Endothelial cell of umbilical vein (primary cell): ENCODE measurements around the gene SLC11A2. TPM values are rescaled to one million over a fixed set of nuclear protein-coding genes. Genes with fewer than 3 reads are reported as not detected.
"Not testable (repeated sequence)": the region's sequence is repeated elsewhere in the genome, so short reads cannot be mapped to it uniquely, and the experiment has no call there.

ENCODE experiments used
- BruUV-seq: library from RNA; stranded (reverse); fragments of 400-500 nt; replicated peaks from 2 replicates; lab custom pipeline; 2021; lab: Mats Ljungman, UMichigan
- CTCF ChIA-PET: fragments of 300-600, 350-600 bp; sonication (Branson Sonifier 250); formaldehyde crosslinking; loops from one replicate; lab custom pipeline; 2021; ENCODE audit warnings: antibody characterized with exemption, inconsistent platforms; lab: Charles Lee
- POLR2A ChIA-PET: fragments of 300-600, 350-600 bp; sonication (Branson Sonifier 250); formaldehyde crosslinking; loops from one replicate; lab custom pipeline; 2021; ENCODE audit warnings: antibody characterized with exemption, inconsistent platforms; lab: Charles Lee
- DNase-seq: peaks from one replicate; pipeline ENCODE4 v3.0.0-alpha.2; 2011; ENCODE audit warnings: low read depth, low spot score
- FAIRE-seq: peaks from 2 replicates; lab custom pipeline; 2011; peaks lifted over from hg19 to GRCh38; lab: Jason Lieb, UNC
- H2AFZ ChIP-seq: 2 replicates; pipeline ENCODE4 v1.6.0; 2012; ENCODE audit warnings: low read depth, low read length, control low read depth, inconsistent platforms
- H3K27ac ChIP-seq: 2 replicates; pipeline ENCODE4 v1.5.1; 2011; ENCODE audit warnings: low read depth, mild to moderate bottlenecking, control low read depth, low read length, moderate library complexity; ENCODE audit not compliant: insufficient read depth
- H3K27me3 ChIP-seq, 2 experiments: 2 replicates each; pipeline versions ENCODE4 v1.6.0 to v1.6.1; 2011; ENCODE audit warnings: low read length in 2 of 2, mixed read lengths in 1 of 2; ENCODE audit not compliant: control insufficient read depth in 2 of 2, insufficient read depth in 2 of 2
- H3K36me3 ChIP-seq, 2 experiments: 2 replicates in 1 of 2; 3 replicates in 1 of 2; pipeline ENCODE4 v1.5.1; 2011; ENCODE audit warnings: low read length in 2 of 2, mild to moderate bottlenecking in 1 of 2, moderate library complexity in 1 of 2; ENCODE audit not compliant: control insufficient read depth in 2 of 2, insufficient read depth in 2 of 2; ENCODE audit errors: extremely low read depth in 1 of 2
- H3K4me1 ChIP-seq: 3 replicates; pipeline ENCODE4 v1.5.1; 2011; ENCODE audit warnings: mild to moderate bottlenecking, low read length; ENCODE audit not compliant: control insufficient read depth, insufficient read depth; ENCODE audit errors: extremely low read depth
- H3K4me2 ChIP-seq: 2 replicates; pipeline ENCODE4 v1.6.1; 2011; ENCODE audit warnings: low read length, control low read depth, mixed read lengths; ENCODE audit not compliant: insufficient read depth
- H3K4me3 ChIP-seq, 3 experiments: fragments of 200-600 bp in 1 of 3; sonication (generic), shearing (Covaris generic) in 1 of 3; replicated peaks in 1 of 3; 2 replicates each; pipeline ENCODE4 v1.5.1; 2011 to 2016; ENCODE audit warnings: control low read depth in 3 of 3, low read length in 3 of 3, mild to moderate bottlenecking in 2 of 3, inconsistent platforms in 1 of 3, low read depth in 1 of 3, moderate library complexity in 1 of 3; ENCODE audit not compliant: insufficient read depth in 1 of 3
- H3K79me2 ChIP-seq: 2 replicates; pipeline ENCODE4 v1.6.0; 2012; ENCODE audit warnings: low read length, inconsistent platforms; ENCODE audit not compliant: control insufficient read depth, insufficient read depth
- H3K9ac ChIP-seq: replicated peaks from 2 replicates; pipeline ENCODE3; 2011; ENCODE audit warnings: low read length, control low read depth; ENCODE audit not compliant: insufficient read depth; ENCODE audit errors: extremely low read depth
- H3K9me1 ChIP-seq: replicated peaks from 3 replicates; pipeline ENCODE4 v1.6.0; 2011; ENCODE audit warnings: mild to moderate bottlenecking, low read length; ENCODE audit not compliant: control insufficient read depth, insufficient read depth; ENCODE audit errors: extremely low read depth
- H3K9me3 ChIP-seq: replicated peaks from 2 replicates; pipeline ENCODE4 v1.5.1; 2012; ENCODE audit warnings: low read length, inconsistent platforms; ENCODE audit not compliant: control insufficient read depth, insufficient read depth
- H4K20me1 ChIP-seq: replicated peaks from 2 replicates; pipeline ENCODE3; 2011; ENCODE audit warnings: mild to moderate bottlenecking, low read length; ENCODE audit not compliant: control insufficient read depth, insufficient read depth; ENCODE audit errors: extremely low read depth
- EZH2 ChIP-seq: IDR thresholded peaks from 2 replicates; pipeline ENCODE4 v1.6.1; 2012; ENCODE audit warnings: borderline replicate concordance, low read depth, mild to moderate bottlenecking, moderate library complexity, low read length, inconsistent platforms; ENCODE audit not compliant: severe bottlenecking
- FOS ChIP-seq: IDR thresholded peaks from 2 replicates; pipeline ENCODE4 v1.6.1; 2011; ENCODE audit warnings: mild to moderate bottlenecking, low read length, moderate library complexity, borderline replicate concordance; ENCODE audit not compliant: insufficient read depth
- MYC ChIP-seq: IDR thresholded peaks from one replicate; pipeline ENCODE4 v1.6.1; 2011; ENCODE audit warnings: mild to moderate bottlenecking, low read depth, low read length
- POLR2A ChIP-seq: IDR thresholded peaks from 2 replicates; pipeline ENCODE4 v1.6.1; 2012; ENCODE audit warnings: low read depth, mild to moderate bottlenecking, control low read depth, low read length
- POLR2AphosphoS5 ChIP-seq: IDR thresholded peaks from 2 replicates; pipeline ENCODE4 v1.6.1; 2012; ENCODE audit warnings: low read depth, mild to moderate bottlenecking, control low read depth, low read length, moderate library complexity; ENCODE audit not compliant: insufficient read depth
- dilution Hi-C: fragments of 300-500 bp; cut with MboI; formaldehyde crosslinking; loops from one replicate; pipeline ENCODE4 v1.15.0; 2019; ENCODE audit warnings: low sequenced_read_pairs; ENCODE audit not compliant: extremely low pct_ligation_motif_present
- intact Hi-C: fragments of 100-400 bp; cut with micrococcal nuclease; formaldehyde crosslinking; loops from one replicate; pipeline ENCODE4 v1.10.0; 2022
- polyA plus RNA-seq, 4 experiments: library from polyadenylated mRNA; depleted of rRNA in 3 of 4; stranded (reverse) in 3 of 4; unstranded in 1 of 4; fragments of >200 nt; gene quantifications; 2 replicates each; pipeline versions ENCODE4 v1.2.1 to v1.2.3, GENCODE V29; 2011 to 2012; ENCODE audit warnings: missing spikeins in 1 of 4
- total RNA-seq: library from RNA; stranded (reverse); gene quantifications from 2 replicates; pipeline ENCODE4 v1.2.3, GENCODE V29; 2021

The SLC11A2 gene
- total and polyA plus RNA-seq, 2 donors (not counting 3 experiments of a cell fraction or from before 2014, with no cell fraction given), result 47.5 to 56.4 TPM

DNA sequence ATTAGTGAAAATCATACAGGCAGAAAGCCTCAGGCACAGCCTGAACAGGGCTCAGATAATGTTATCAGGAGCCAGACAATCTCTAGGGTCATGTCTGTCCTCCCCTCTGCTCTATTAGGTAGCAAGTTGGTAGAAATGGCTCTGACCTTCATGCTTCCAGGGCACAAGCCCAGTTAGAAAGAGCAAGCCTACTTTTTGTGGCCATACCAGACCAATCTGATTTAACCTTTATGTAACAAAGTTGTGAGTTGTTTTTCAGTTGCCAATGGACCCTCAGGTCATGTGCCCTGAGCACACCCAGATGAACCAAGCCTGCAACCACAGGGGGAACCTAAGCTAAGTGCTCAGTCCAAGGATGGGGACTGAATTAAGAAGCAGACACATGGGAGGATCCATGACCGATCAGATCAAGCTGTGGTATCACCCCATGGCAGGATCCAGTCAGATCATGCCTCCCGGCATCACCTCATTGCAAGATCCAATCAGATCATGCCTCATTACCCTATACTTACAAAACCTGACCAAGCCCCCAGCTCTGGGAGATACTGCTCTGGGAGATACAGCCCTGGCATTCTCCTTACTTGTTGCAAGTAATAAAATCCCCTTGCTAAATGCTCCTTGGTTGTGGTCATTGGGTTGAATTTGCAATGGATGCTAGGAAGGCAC, 92.6 kb downstream of the SLC11A2 start:
- no peak for FAIRE-seq
- dilution Hi-C loops, result no loop called here

DNA sequence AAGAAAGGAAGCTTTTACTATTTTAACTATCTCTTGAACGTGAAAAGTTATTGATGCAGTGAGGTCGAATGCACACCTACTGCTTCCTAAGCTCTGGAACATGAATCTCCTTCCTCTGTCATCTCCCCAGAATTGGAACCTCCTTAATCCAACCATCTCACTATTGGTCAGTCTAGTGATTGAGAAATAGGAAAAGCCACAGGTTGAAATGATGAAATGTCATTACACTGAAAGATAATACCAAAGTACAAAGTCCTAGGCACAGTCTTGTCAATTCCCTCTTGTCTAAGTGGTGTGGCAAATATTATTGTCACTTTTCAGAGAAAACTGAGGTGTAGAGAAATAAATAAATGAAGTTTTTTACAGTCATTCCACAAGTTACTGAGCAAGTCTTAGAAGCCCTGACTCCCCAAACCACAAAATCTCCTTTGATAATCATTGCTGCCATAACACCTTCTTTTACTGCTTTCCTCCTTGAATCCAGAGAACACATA, 93.3 kb downstream of the SLC11A2 start:
- Histone ChIP-seq H3K27me3 (no peaks in the 10 kb centered on the region), H3K9me1 (no peaks in the 10 kb centered on the region), H3K27ac (no peak overlapping the region), H2AFZ (no peak overlapping the region), H4K20me1 (no peaks in the 10 kb centered on the region), H3K36me3 (peaks cover 0 to 3% of the 10 kb centered on the region in 2 experiments), H3K4me3 (no peak overlapping the region), H3K4me1 (no peaks in the 10 kb centered on the region), H3K4me2 (no peak overlapping the region), H3K79me2 (no peaks in the 10 kb centered on the region), H3K9me3 (no peaks in the 10 kb centered on the region), H3K9ac (no peak overlapping the region)
- TF ChIP-seq MYC, result no peak
- TF ChIP-seq FOS, result no peak
- TF ChIP-seq POLR2A, result no peak
- TF ChIP-seq POLR2AphosphoS5, result no peak
- FAIRE-seq, result no peak
- DNase-seq, result no peak
- ChIA-PET POLR2A (no interaction called here), CTCF (no interaction called here)
- dilution Hi-C loops, result no loop called here
- no TSS peak for BruUV-seq
- intact Hi-C loops, result no loop called here

More for the DNA sequence above, 92.6 kb downstream of the SLC11A2 start:
- intact Hi-C loops, result no loop called here
- Histone ChIP-seq H4K20me1 (no peaks in the 10 kb centered on the region), H3K27ac (no peak overlapping the region), H3K27me3 (no peaks in the 10 kb centered on the region), H3K4me1 (no peaks in the 10 kb centered on the region), H3K9me3 (no peaks in the 10 kb centered on the region), H3K9ac (no peak overlapping the region), H3K4me3 (no peak overlapping the region), H3K9me1 (no peaks in the 10 kb centered on the region), H3K4me2 (no peak overlapping the region), H3K36me3 (peaks cover 0 to 3% of the 10 kb centered on the region in 2 experiments), H3K79me2 (no peaks in the 10 kb centered on the region), H2AFZ (no peak overlapping the region)
- TF ChIP-seq POLR2A (no peak), POLR2AphosphoS5 (no peak), MYC (no peak), FOS (no peak), EZH2 (no peak)
- POLR2A ChIA-PET, result no interaction called here
- CTCF ChIA-PET, result no interaction called here
- no TSS peak for BruUV-seq
- DNase-seq, result no peak

DNA sequence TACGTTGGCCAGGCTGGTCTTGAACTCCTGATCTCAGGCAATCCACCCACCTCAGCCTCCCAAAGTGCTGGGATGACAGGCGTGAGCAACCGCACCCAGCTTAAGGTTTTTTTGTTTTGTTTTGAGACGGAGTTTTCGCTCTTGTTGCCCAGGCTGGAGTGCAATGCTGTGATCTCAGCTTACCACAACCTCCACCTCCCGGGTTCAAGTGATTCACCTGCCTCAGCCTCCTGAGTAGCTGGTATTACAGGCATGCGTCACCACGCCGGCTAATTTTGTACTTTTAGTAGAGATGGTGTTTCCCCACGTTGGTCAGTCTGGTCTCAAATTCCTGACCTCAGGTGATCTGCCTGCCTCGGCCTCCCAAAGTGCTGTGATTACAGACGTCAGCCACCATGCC, 95.7 kb downstream of the SLC11A2 start:
- H3K4me2 ChIP-seq, H4K20me1 ChIP-seq, H3K79me2 ChIP-seq, FAIRE-seq, H3K4me1 ChIP-seq, H3K27me3 ChIP-seq, H3K9ac ChIP-seq, H3K9me1 ChIP-seq, H3K4me3 ChIP-seq, H3K9me3 ChIP-seq, H3K27ac ChIP-seq, H2AFZ ChIP-seq, H3K36me3 ChIP-seq, DNase-seq, intact Hi-C loops, POLR2A ChIA-PET, dilution Hi-C loops: not testable (repeated sequence)
- CTCF ChIA-PET, result interaction anchor here (0.9 to 3.1 kb wide), 4 partner anchors 19 to 687 kb away, joined by 3 to 9 read pairs (median 4); no protein-coding TSS in a partner anchor
- BruUV-seq, result TSS peak; percentile 14
